Aorta (tissue), 5 donors: ENCODE results near the gene MGMT. TPM values are rescaled to one million over a fixed set of nuclear protein-coding genes. Genes with fewer than 3 reads are reported as not detected.

Experiments
- ATAC-seq: fragments of 200-7000 bp; cut with Tn5 transposase; one replicate; pipeline ENCODE4 v1.9.1; 2022; ENCODE audit warnings: moderate library complexity; ENCODE audit not compliant: low FRiP score
- DNase-seq, 2 donors: peaks; one replicate each; pipeline ENCODE4 v3.0.0-alpha.2; 2020
- H3K27ac ChIP-seq, 2 donors: one replicate each; pipeline ENCODE4 v1.5.1; 2013; ENCODE audit warnings: low read length in 2 of 2, mild to moderate bottlenecking in 2 of 2, moderate library complexity in 2 of 2, control low read depth in 1 of 2, inconsistent platforms in 1 of 2, low read depth in 1 of 2
- H3K27me3 ChIP-seq, 2 donors: one replicate each; pipeline ENCODE4 v1.6.1; 2013; ENCODE audit warnings: control low read depth in 1 of 2, low read length in 1 of 2, mild to moderate bottlenecking in 1 of 2, moderate library complexity in 1 of 2; ENCODE audit not compliant: insufficient read depth in 2 of 2, control insufficient read depth in 1 of 2
- H3K36me3 ChIP-seq, 2 donors: one replicate each; pipeline ENCODE4 v1.6.1; 2013; ENCODE audit warnings: control low read depth in 1 of 2, low read length in 1 of 2, mild to moderate bottlenecking in 1 of 2; ENCODE audit not compliant: insufficient read depth in 2 of 2, control insufficient read depth in 1 of 2
- H3K4me1 ChIP-seq, 2 donors: one replicate each; pipeline ENCODE4 v1.6.1; 2013; ENCODE audit warnings: low read length in 2 of 2, control low read depth in 1 of 2, mild to moderate bottlenecking in 1 of 2, moderate library complexity in 1 of 2; ENCODE audit not compliant: insufficient read depth in 2 of 2, control insufficient read depth in 1 of 2
- H3K4me3 ChIP-seq, 2 donors: one replicate each; pipeline ENCODE4 v1.5.1; 2013; ENCODE audit warnings: low read length in 2 of 2, control low read depth in 1 of 2, mild to moderate bottlenecking in 1 of 2
- H3K9me3 ChIP-seq: one replicate; pipeline ENCODE4 v1.6.1; 2013; ENCODE audit warnings: mild to moderate bottlenecking, low read length; ENCODE audit not compliant: control insufficient read depth
- WGBS, 2 donors: extraction: QIAGEN DNeasy Blood & Tissue Kit; methylation state at CpG; one replicate each; pipeline ENCODE4 v1.1.7; 2013; 5-methylcytosine and 5-hydroxymethylcytosine counted together
- intact Hi-C, 2 donors: fragments of 100-400 bp; cut with DNase I; formaldehyde crosslinking; loops; one replicate each; pipeline versions ENCODE4 v1.14.2 to v1.15.0; 2022
- polyA plus RNA-seq, 2 donors: library from polyadenylated mRNA; stranded (reverse); fragments of 200-250 nt; gene quantifications; one replicate each; pipeline ENCODE4 v1.2.3, GENCODE V29; 2013
- total RNA-seq, 2 donors: library from RNA; stranded (reverse); fragmentation: NEBNext Ultra II Directional; extraction: Animal tissue kit (Norgen Biotek cat#: 25700); gene quantifications; one replicate each; pipeline ENCODE4 v1.2.1, GENCODE V29; 2021
- donor health status: healthy with polysubstance abuse.
- donor health status: Bipolar disorder and iron deficiency.
- donor health status: DM: no; HTN: no; CAD: no.
- donor health status: DM: no; HTN: no; CAD: no.
- donor health status: DM: yes; HTN: yes; CAD: no.

Gene MGMT
- total and polyA plus RNA-seq, 4 donors = 8.8 to 30.0 (median 14.1) TPM

GRCh38 chr10:129583831-129584230, 116.8 kb downstream of the MGMT start:
- intact Hi-C loops = no loop called here
- ATAC-seq = no peak
- 93 to 96% methylated on average over 8 of the region's 8 CpGs for WGBS, 2 donors

GRCh38 chr10:129586898-129587443, 119.9 kb downstream of the MGMT start:
- Histone ChIP-seq H3K4me1 (no peaks in the 10 kb centered on the region), H3K27me3 (no peaks in the 10 kb centered on the region), H3K4me3 (no peak overlapping the region), H3K9me3 (peaks cover 13% of the 10 kb centered on the region), H3K36me3 (peaks cover 0 to 1% of the 10 kb centered on the region in 2 donors), H3K27ac (no peak overlapping the region)
- intact Hi-C loops = no loop called here
- ATAC-seq (no peak), DNase-seq (no peak)
- 95 to 100% methylated on average over 2 of the region's 2 CpGs for WGBS, 2 donors

More at GRCh38 chr10:129583831-129584230, 116.8 kb downstream of the MGMT start:
- H3K4me1 ChIP-seq = no peaks in the 10 kb centered on the region
- no peak for DNase-seq
- H3K27ac ChIP-seq = no peak overlapping the region
- H3K27me3 ChIP-seq = no peaks in the 10 kb centered on the region
- H3K9me3 ChIP-seq = peaks cover 16% of the 10 kb centered on the region
- H3K36me3 ChIP-seq = peaks cover 0 to 1% of the 10 kb centered on the region in 2 donors
- H3K4me3 ChIP-seq = no peak overlapping the region

- 95 to 96% methylated on average over 9 of the region's 9 CpGs for WGBS, 2 donors
Measured at GRCh38 chr10:129589546-129589945, 122.5 kb downstream of the MGMT start.

GRCh38 chr10:129593953-129594352, 126.9 kb downstream of the MGMT start:
- intact Hi-C loops = no loop called here
- no peak overlapping the region for H3K27ac ChIP-seq
- no peaks in the 10 kb centered on the region for H3K27me3 ChIP-seq
- DNase-seq (no peak), ATAC-seq (no peak)
- no peaks in the 10 kb centered on the region for H3K4me1 ChIP-seq
- WGBS, 2 donors = 88 to 94% methylated on average over 3 of the region's 3 CpGs
- H3K9me3 ChIP-seq = peaks cover 10% of the 10 kb centered on the region
- no peak overlapping the region for H3K4me3 ChIP-seq
- no peaks in the 10 kb centered on the region for H3K36me3 ChIP-seq

More at GRCh38 chr10:129589546-129589945, 122.5 kb downstream of the MGMT start:
- no peak overlapping the region for H3K27ac ChIP-seq
- ATAC-seq = no peak
- H3K4me1 ChIP-seq = no peaks in the 10 kb centered on the region
- intact Hi-C loops = no loop called here
- H3K36me3 ChIP-seq = peaks cover 0 to 1% of the 10 kb centered on the region in 2 donors
- H3K27me3 ChIP-seq = no peaks in the 10 kb centered on the region
- H3K4me3 ChIP-seq = no peak overlapping the region
- peaks cover 11% of the 10 kb centered on the region for H3K9me3 ChIP-seq
- DNase-seq = no peak

GRCh38 chr10:129594811-129595210, 127.8 kb downstream of the MGMT start:
- WGBS, 2 donors = 83 to 97% methylated on average over 15 of the region's 15 CpGs
- Histone ChIP-seq H3K27ac (no peak overlapping the region), H3K4me1 (no peaks in the 10 kb centered on the region), H3K27me3 (no peaks in the 10 kb centered on the region), H3K9me3 (peaks cover 10% of the 10 kb centered on the region), H3K36me3 (no peaks in the 10 kb centered on the region), H3K4me3 (no peak overlapping the region)
- ATAC-seq = no peak
- DNase-seq = no peak
- intact Hi-C loops = no loop called here

- no peaks in the 10 kb centered on the region for H3K27me3 ChIP-seq
- ATAC-seq = no peak
- no peak overlapping the region for H3K27ac ChIP-seq
- no peaks in the 10 kb centered on the region for H3K36me3 ChIP-seq
- no peaks in the 10 kb centered on the region for H3K4me1 ChIP-seq
- peaks cover 10% of the 10 kb centered on the region for H3K9me3 ChIP-seq
- DNase-seq = no peak
- intact Hi-C loops = no loop called here
- no peak overlapping the region for H3K4me3 ChIP-seq
- 96 to 98% methylated on average over 4 of the region's 4 CpGs for WGBS, 2 donors
Measured at GRCh38 chr10:129598413-129598812, 131.4 kb downstream of the MGMT start.

- ATAC-seq = no peak
- Histone ChIP-seq H3K27ac (no peak overlapping the region), H3K36me3 (no peaks in the 10 kb centered on the region), H3K27me3 (no peaks in the 10 kb centered on the region), H3K4me1 (no peaks in the 10 kb centered on the region), H3K9me3 (peaks cover 7% of the 10 kb centered on the region), H3K4me3 (no peak overlapping the region)
- intact Hi-C loops = no loop called here
- 96% methylated on average over 5 of the region's 5 CpGs for WGBS, 2 donors
- no peak for DNase-seq
Measured at GRCh38 chr10:129599160-129599559, 132.1 kb downstream of the MGMT start.

- H3K4me1 ChIP-seq = no peaks in the 10 kb centered on the region
- H3K4me3 ChIP-seq = no peak overlapping the region
- H3K27me3 ChIP-seq = no peaks in the 10 kb centered on the region
- DNase-seq (no peak), ATAC-seq (no peak)
- H3K27ac ChIP-seq = no peak overlapping the region
- intact Hi-C loops = no loop called here
- WGBS, 2 donors = 66 to 72% methylated on average over 10 of the region's 10 CpGs
- H3K36me3 ChIP-seq = no peaks in the 10 kb centered on the region
- H3K9me3 ChIP-seq = no peaks in the 10 kb centered on the region
Measured at GRCh38 chr10:129601737-129602136, 134.7 kb downstream of the MGMT start.

GRCh38 chr10:129602938-129603535, 136.0 kb downstream of the MGMT start:
- H3K9me3 ChIP-seq = no peaks in the 10 kb centered on the region
- DNase-seq (no peak), ATAC-seq (no peak)
- no peaks in the 10 kb centered on the region for H3K4me1 ChIP-seq
- no peaks in the 10 kb centered on the region for H3K27me3 ChIP-seq
- intact Hi-C loops = no loop called here
- H3K36me3 ChIP-seq = no peaks in the 10 kb centered on the region
- H3K4me3 ChIP-seq = no peak overlapping the region
- no peak overlapping the region for H3K27ac ChIP-seq
- WGBS, 2 donors = 91 to 92% methylated on average over 6 of the region's 6 CpGs
